ENCODE measurements around the gene KIRREL1. TPM values are rescaled to one million over a fixed set of nuclear protein-coding genes. Genes with fewer than 3 reads are reported as not detected.

The KIRREL1 gene
- total RNA-seq, 1 donor from 2014 or later = 41.8 TPM

GRCh38 chr1:158067662-158068061, 74.2 kb downstream of the KIRREL1 start:
- peak; percentile 95 for DNase-seq (ENCODE audit: low read depth)

GRCh38 chr1:158068918-158069317, 75.5 kb downstream of the KIRREL1 start:
- no peak for DNase-seq (ENCODE audit: low read depth)

- DNase-seq (ENCODE audit: low read depth) = no peak
Measured at GRCh38 chr1:158071138-158071537, 77.7 kb downstream of the KIRREL1 start.

GRCh38 chr1:158075078-158075477, 81.6 kb downstream of the KIRREL1 start:
- no peak for DNase-seq (ENCODE audit: low read depth)

- peak; percentile 42 for DNase-seq (ENCODE audit: low read depth)
Measured at GRCh38 chr1:158076441-158076840, 83.0 kb downstream of the KIRREL1 start.

GRCh38 chr1:158077411-158078256, 84.2 kb downstream of the KIRREL1 start:
- no peak for DNase-seq (ENCODE audit: low read depth)

- DNase-seq (ENCODE audit: low read depth) = no peak
Measured at GRCh38 chr1:158078569-158079080, 85.2 kb downstream of the KIRREL1 start.

- DNase-seq (ENCODE audit: low read depth) = no peak
Measured at GRCh38 chr1:158080066-158080465, 86.6 kb downstream of the KIRREL1 start.

- no peak for DNase-seq (ENCODE audit: low read depth)
Measured at GRCh38 chr1:158084336-158084735, 90.9 kb downstream of the KIRREL1 start.

GRCh38 chr1:158084747-158085146, 91.3 kb downstream of the KIRREL1 start:
- DNase-seq (ENCODE audit: low read depth) = no peak

GRCh38 chr1:158087320-158087927, 94.0 kb downstream of the KIRREL1 start:
- peak; percentile 82 for DNase-seq (ENCODE audit: low read depth)

- DNase-seq (ENCODE audit: low read depth) = no peak
Measured at GRCh38 chr1:158089476-158089875, 96.0 kb downstream of the KIRREL1 start.

- no peak for DNase-seq (ENCODE audit: low read depth)
Measured at GRCh38 chr1:158089925-158090637, 96.6 kb downstream of the KIRREL1 start.

- DNase-seq (ENCODE audit: low read depth) = no peak
Measured at GRCh38 chr1:158093376-158093775, 99.9 kb downstream of the KIRREL1 start.

- DNase-seq (ENCODE audit: low read depth) = no peak
Measured at GRCh38 chr1:158094571-158094970, 101.1 kb downstream of the KIRREL1 start.

GRCh38 chr1:158095737-158096335, 102.4 kb downstream of the KIRREL1 start:
- DNase-seq (ENCODE audit: low read depth) = peak; percentile 39

- DNase-seq (ENCODE audit: low read depth) = no peak
Measured at GRCh38 chr1:158098256-158098655, 104.8 kb downstream of the KIRREL1 start.

GRCh38 chr1:158099185-158099584, 105.7 kb downstream of the KIRREL1 start:
- no peak for DNase-seq (ENCODE audit: low read depth)

GRCh38 chr1:158100498-158100897, 107.1 kb downstream of the KIRREL1 start:
- no peak for DNase-seq (ENCODE audit: low read depth)

GRCh38 chr1:158101455-158101854, 108.0 kb downstream of the KIRREL1 start:
- no peak for DNase-seq (ENCODE audit: low read depth)

- no peak for DNase-seq (ENCODE audit: low read depth)
Measured at GRCh38 chr1:158101927-158102326, 108.5 kb downstream of the KIRREL1 start.
